Esophagus muscularis mucosa (tissue), 4 donors: ENCODE measurements around the gene DPYSL4. TPM values are rescaled to one million over a fixed set of nuclear protein-coding genes. Genes with fewer than 3 reads are reported as not detected.

Source experiments
- DNase-seq: peaks from one replicate; pipeline ENCODE4 v3.0.0-alpha.2; 2017; ENCODE audit errors: extremely low spot score
- H3K27ac ChIP-seq, 4 donors: fragments of 200-600 bp; sonication (generic); replicated peaks in 1 of 4; 1 replicate in 3 of 4; 2 replicates in 1 of 4; pipeline ENCODE4 v1.5.1; 2016 to 2019; ENCODE audit warnings: mild to moderate bottlenecking in 1 of 4
- H3K27me3 ChIP-seq, 4 donors: fragments of 200-600 bp; sonication (generic); one replicate each; pipeline versions ENCODE4 v1.5.1 to v1.6.0; 2016 to 2019
- H3K36me3 ChIP-seq, 4 donors: fragments of 200-600 bp; sonication (generic); one replicate each; pipeline ENCODE4 v1.5.1; 2016 to 2019
- H3K4me1 ChIP-seq, 4 donors: fragments of 200-600 bp; sonication (generic); one replicate each; pipeline ENCODE4 v1.5.1; 2016 to 2019
- H3K4me3 ChIP-seq, 4 donors: fragments of 200-600 bp; sonication (generic); 1 replicate in 2 of 4; 2 replicates in 2 of 4; pipeline ENCODE4 v1.5.1; 2016 to 2019; ENCODE audit warnings: mild to moderate bottlenecking in 4 of 4, moderate library complexity in 1 of 4
- H3K9me3 ChIP-seq, 4 donors: fragments of 200-600 bp; sonication (generic); 1 replicate in 3 of 4; 2 replicates in 1 of 4; pipeline ENCODE4 v1.5.1; 2016 to 2019
- CTCF ChIP-seq, 3 experiments: fragments of 200-600 bp in 2 of 3; fragments of 450-650 bp in 1 of 3; sonication (generic) in 2 of 3; IDR thresholded peaks; one replicate each; pipeline ENCODE4 v1.5.1; 2017 to 2019; ENCODE audit warnings: antibody characterized with exemption in 3 of 3, mild to moderate bottlenecking in 2 of 3, moderate library complexity in 1 of 3
- EP300 ChIP-seq: sonication (generic); formaldehyde crosslinking; IDR thresholded peaks from one replicate; pipeline ENCODE4 v1.6.1; 2017; ENCODE audit warnings: antibody characterized with exemption
- POLR2A ChIP-seq: fragments of 450-650 bp; IDR thresholded peaks from one replicate; pipeline ENCODE4 v1.6.1; 2017; ENCODE audit warnings: antibody characterized with exemption, moderate library complexity, mild to moderate bottlenecking, low read depth
- POLR2AphosphoS5 ChIP-seq, 2 donors: sonication (generic); formaldehyde crosslinking; IDR thresholded peaks; one replicate each; pipeline ENCODE4 v1.6.1; 2017; ENCODE audit warnings: antibody characterized with exemption in 2 of 2
- WGBS: methylation state at CpG from one replicate; pipeline ENCODE4 v1.1.5; 2018; 5-methylcytosine and 5-hydroxymethylcytosine counted together
- intact Hi-C: fragments of 100-400 bp; cut with DNase I; formaldehyde crosslinking; loops from one replicate; pipeline ENCODE4 v1.15.1; 2023
- total RNA-seq, 4 donors: library from RNA; depleted of rRNA; stranded (reverse); fragments of >200 nt; gene quantifications; one replicate each; pipeline versions ENCODE4 v1.1.0 to v1.2.1, GENCODE V29; 2016

Gene DPYSL4
- total RNA-seq, 4 donors from 2014 or later, result 0.42 to 4.5 (median 1.9) TPM

GRCh38 chr10:132225849-132226205, 39.1 kb downstream of the DPYSL4 start:
- no peak overlapping the region for H3K27ac ChIP-seq
- whole genome bisulfite sequencing, result 63% methylated on average over 4 of the region's 8 CpGs
- no peak overlapping the region for H3K4me3 ChIP-seq
- peaks cover 0 to 11% (median 0%) of the 10 kb centered on the region in 4 donors for H3K36me3 ChIP-seq
- no peaks in the 10 kb centered on the region for H3K9me3 ChIP-seq
- intact Hi-C loops, result loop anchor here (2.0 kb wide), 1 partner anchor 227 kb away; no protein-coding TSS in a partner anchor
- H3K4me1 ChIP-seq, result peaks cover 6 to 16% (median 11%) of the 10 kb centered on the region in 4 donors
- TF ChIP-seq EP300 (no peak), POLR2AphosphoS5 (IDR thresholded peaks at IDR 0.05) (no peak), CTCF (IDR thresholded peaks at IDR 0.05) (no peak), POLR2A (no peak)
- no peaks in the 10 kb centered on the region for H3K27me3 ChIP-seq
- no peak for DNase-seq

DNA sequence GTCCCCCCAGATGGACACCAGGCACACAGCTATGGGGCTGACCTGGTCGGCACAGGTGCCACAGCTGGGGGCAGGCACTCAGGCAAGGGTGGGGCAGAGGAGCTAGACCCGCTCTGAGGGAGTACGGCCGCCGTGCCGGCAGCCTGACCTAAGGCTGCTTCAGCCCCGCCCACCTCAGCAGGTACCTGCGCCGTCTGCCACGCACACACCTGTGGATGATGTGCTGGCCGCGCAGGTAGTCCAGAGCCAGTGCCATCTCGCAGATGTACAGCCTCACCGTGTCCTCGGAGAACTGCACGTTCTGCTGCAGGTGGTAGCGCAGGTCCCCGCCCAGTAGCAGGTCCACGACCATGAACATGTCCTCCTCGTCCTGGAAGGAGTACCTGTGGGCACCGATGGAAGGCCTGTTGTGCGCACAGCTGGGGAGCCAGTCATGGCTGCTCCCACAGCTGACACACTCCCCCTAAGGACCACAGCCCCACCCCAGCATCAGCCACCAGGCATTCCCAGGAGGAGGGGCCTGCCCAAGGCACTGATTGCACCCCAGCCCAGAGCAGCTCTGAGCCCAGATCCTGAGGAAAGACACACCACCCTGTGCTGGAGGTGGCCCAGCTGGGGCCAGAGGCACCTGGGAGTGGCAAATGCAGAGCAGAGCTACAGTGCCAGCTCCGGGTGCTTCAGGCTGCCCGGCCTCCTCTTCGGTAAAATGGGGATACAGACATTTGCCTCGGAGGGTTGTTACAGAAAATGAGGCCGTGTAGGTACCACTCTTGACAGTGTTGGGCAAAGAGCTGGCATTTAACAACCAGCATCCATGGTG, 40.0 kb downstream of the DPYSL4 start:
- WGBS, result 99% methylated on average over 12 of the region's 27 CpGs
- H3K27ac ChIP-seq, result no peak overlapping the region
- peaks cover 6 to 18% (median 12%) of the 10 kb centered on the region in 4 donors for H3K4me1 ChIP-seq
- H3K4me3 ChIP-seq, result no peak overlapping the region
- intact Hi-C loops, result no loop called here
- peaks cover 0 to 11% (median 0%) of the 10 kb centered on the region in 4 donors for H3K36me3 ChIP-seq
- DNase-seq, result no peak
- H3K9me3 ChIP-seq, result no peaks in the 10 kb centered on the region
- no peaks in the 10 kb centered on the region for H3K27me3 ChIP-seq
- TF ChIP-seq POLR2A (no peak), EP300 (no peak), POLR2AphosphoS5 (IDR thresholded peaks at IDR 0.05) (no peak)

DNA sequence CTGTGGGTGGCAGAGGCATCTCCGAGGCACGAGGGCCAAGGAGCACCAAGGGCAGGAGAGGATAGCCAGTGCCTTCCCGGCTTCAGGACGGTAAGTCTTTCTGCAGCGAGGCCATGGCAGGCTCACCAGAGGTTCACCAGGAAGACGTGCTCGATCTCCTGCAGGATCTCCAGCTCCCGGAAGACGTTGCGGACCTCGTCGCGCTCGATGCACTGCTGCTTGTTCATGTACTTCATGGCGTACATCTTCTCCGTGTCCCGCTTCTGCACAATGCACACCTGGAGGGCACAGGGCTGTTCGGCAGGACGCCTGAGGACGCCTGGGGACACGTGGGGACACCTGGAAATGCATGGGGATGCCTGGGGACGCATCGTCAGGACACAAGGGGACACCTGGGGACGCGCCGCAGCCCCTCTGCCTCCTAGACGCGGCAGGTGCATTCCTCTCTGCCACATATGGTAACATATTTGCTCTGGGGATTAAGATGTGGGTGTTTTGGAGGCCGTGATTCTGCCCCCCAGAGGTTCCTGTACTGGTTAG, 41.2 kb downstream of the DPYSL4 start:
- TF ChIP-seq EP300 (no peak), POLR2AphosphoS5 (IDR thresholded peaks at IDR 0.05) (no peak), POLR2A (no peak), CTCF (IDR thresholded peaks at IDR 0.05) (no peak)
- no peak for DNase-seq
- no peak overlapping the region for H3K27ac ChIP-seq
- intact Hi-C loops, result no loop called here
- H3K4me3 ChIP-seq, result no peak overlapping the region
- H3K9me3 ChIP-seq, result no peaks in the 10 kb centered on the region
- WGBS, result 96% methylated on average over 26 of the region's 29 CpGs
- no peaks in the 10 kb centered on the region for H3K27me3 ChIP-seq
- peaks cover 0 to 5% (median 0%) of the 10 kb centered on the region in 4 donors for H3K36me3 ChIP-seq
- H3K4me1 ChIP-seq, result peaks cover 5 to 16% (median 12%) of the 10 kb centered on the region in 4 donors

GRCh38 chr10:132228616-132229015, 41.9 kb downstream of the DPYSL4 start:
- H3K4me3 ChIP-seq, result no peak overlapping the region
- no peak overlapping the region for H3K27ac ChIP-seq
- intact Hi-C loops, result no loop called here
- peaks cover 0 to 5% (median 0%) of the 10 kb centered on the region in 4 donors for H3K36me3 ChIP-seq
- TF ChIP-seq CTCF (IDR thresholded peaks at IDR 0.05), result no peak
- no peak for TF ChIP-seq POLR2AphosphoS5 (IDR thresholded peaks at IDR 0.05)
- TF ChIP-seq POLR2A, result no peak
- TF ChIP-seq EP300, result no peak
- WGBS, result 92% methylated on average over 14 of the region's 14 CpGs
- H3K27me3 ChIP-seq, result no peaks in the 10 kb centered on the region
- peaks cover 0 to 9% (median 7%) of the 10 kb centered on the region in 4 donors for H3K4me1 ChIP-seq
- DNase-seq, result no peak
- H3K9me3 ChIP-seq, result no peaks in the 10 kb centered on the region

DNA sequence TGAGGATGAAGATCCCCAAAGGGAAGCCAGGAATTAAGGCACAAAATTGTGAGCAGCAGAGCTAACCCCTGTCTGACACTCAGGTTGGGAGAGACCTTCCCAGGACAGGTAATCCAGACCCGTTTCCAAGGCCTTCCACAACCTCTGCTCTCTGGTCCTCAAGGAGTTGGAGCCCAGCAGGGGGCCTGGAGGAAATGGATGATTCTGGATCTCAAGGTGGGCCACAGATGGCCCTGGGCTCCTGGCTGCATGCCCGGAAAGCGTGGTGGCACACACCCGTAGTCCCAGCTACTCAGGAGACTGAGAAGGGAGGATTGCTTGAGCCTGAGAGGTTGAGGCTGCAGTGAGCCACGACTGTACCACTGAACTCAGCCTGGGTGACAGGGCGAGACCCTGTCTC, 42.3 kb downstream of the DPYSL4 start:
- no peak for DNase-seq
- Histone ChIP-seq H3K36me3 (peaks cover 0 to 5% (median 0%) of the 10 kb centered on the region in 4 donors), H3K27me3 (no peaks in the 10 kb centered on the region), H3K27ac (no peak overlapping the region), H3K9me3 (no peaks in the 10 kb centered on the region), H3K4me1 (peaks cover 0 to 9% (median 7%) of the 10 kb centered on the region in 4 donors), H3K4me3 (no peak overlapping the region)
- TF ChIP-seq CTCF (IDR thresholded peaks at IDR 0.05), result no peak
- no peak for TF ChIP-seq POLR2AphosphoS5 (IDR thresholded peaks at IDR 0.05)
- WGBS, result 73% methylated on average over 5 of the region's 6 CpGs
- intact Hi-C loops, result no loop called here
